IPS DF 6.9 (cell line): ENCODE results near the gene RABGGTA.

Source experiments
- DNase-seq: peaks from one replicate; pipeline ENCODE4 v3.0.0-alpha.2; 2013; ENCODE audit warnings: low read depth, low spot score
- H3K27ac ChIP-seq: one replicate; pipeline ENCODE4 v1.5.1; 2013; ENCODE audit warnings: low read length, control low read depth
- H3K27me3 ChIP-seq: 2 replicates; pipeline ENCODE4 v1.6.1; 2013; ENCODE audit warnings: mild to moderate bottlenecking, low read length; ENCODE audit not compliant: control insufficient read depth, insufficient read depth
- H3K36me3 ChIP-seq: 2 replicates; pipeline ENCODE4 v1.6.1; 2013; ENCODE audit warnings: low read length; ENCODE audit not compliant: control insufficient read depth, insufficient read depth
- H3K4me1 ChIP-seq: 2 replicates; pipeline ENCODE4 v1.6.1; 2013; ENCODE audit warnings: low read length; ENCODE audit not compliant: control insufficient read depth, insufficient read depth
- H3K4me3 ChIP-seq: 2 replicates; pipeline ENCODE4 v1.5.1; 2013; ENCODE audit warnings: mild to moderate bottlenecking, low read length
- H3K9me3 ChIP-seq: 2 replicates; pipeline ENCODE4 v1.6.1; 2013; ENCODE audit warnings: low read length, inconsistent platforms; ENCODE audit not compliant: control insufficient read depth, insufficient read depth
- WGBS: extraction: QIAGEN DNeasy Blood & Tissue Kit; methylation state at CpG from one replicate; pipeline ENCODE4 v1.1.7; 2013; ENCODE audit warnings: mixed read lengths, missing lambda C conversion rate; ENCODE audit not compliant: insufficient read length, insufficient coverage; 5-methylcytosine and 5-hydroxymethylcytosine counted together

RABGGTA gene

GRCh38 chr14:24259282-24260025 lies 11.9 kb downstream of the RABGGTA start:
- H3K4me1 ChIP-seq, result no peaks in the 10 kb centered on the region
- no peaks in the 10 kb centered on the region for H3K9me3 ChIP-seq
- no peak overlapping the region for H3K4me3 ChIP-seq
- no peak overlapping the region for H3K27ac ChIP-seq
- H3K27me3 ChIP-seq, result no peaks in the 10 kb centered on the region
- no CpG with 5 or more reads among the region's 16 CpGs for WGBS
- no peaks in the 10 kb centered on the region for H3K36me3 ChIP-seq
- DNase-seq, result no peak

DNA sequence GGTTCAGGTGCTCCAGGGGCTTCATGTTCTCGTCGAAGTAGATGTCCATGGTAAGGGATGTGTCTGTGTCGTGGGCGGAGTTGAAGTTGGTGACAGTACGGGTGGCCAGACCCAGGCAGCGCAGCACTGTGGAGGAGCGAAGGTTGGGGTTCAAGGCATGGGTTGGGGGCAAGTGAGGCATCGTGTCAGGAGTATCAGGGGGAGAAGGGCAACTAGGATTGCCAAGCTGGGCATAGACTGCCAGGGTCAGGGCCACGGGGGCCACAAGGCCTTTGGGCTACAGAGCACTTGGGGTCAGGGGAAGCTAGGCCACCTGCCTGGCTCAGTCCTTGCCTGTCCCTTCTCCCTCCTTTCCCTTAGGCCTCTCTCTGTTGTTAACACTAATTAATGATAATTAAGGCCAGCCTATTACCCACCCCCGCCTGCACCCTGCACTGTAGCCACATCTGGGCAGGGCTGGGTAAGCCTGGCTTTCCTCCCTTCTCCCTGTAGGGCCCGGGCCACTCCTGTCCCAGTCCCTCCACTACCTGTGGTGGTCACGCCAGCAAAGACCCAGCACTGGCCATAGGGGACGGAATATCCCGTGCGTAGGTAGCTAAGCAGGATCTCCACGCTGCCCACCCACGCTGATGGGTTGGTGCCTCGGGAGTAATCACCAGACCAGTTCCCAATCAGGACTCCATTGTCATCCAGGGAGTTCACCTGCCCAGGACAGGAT lies 12.7 kb downstream of the RABGGTA start:
- Histone ChIP-seq H3K27ac (no peak overlapping the region), H3K27me3 (no peaks in the 10 kb centered on the region), H3K4me3 (no peak overlapping the region), H3K4me1 (no peaks in the 10 kb centered on the region), H3K9me3 (no peaks in the 10 kb centered on the region), H3K36me3 (no peaks in the 10 kb centered on the region)
- no CpG with 5 or more reads among the region's 18 CpGs for WGBS
- DNase-seq, result no peak

DNA sequence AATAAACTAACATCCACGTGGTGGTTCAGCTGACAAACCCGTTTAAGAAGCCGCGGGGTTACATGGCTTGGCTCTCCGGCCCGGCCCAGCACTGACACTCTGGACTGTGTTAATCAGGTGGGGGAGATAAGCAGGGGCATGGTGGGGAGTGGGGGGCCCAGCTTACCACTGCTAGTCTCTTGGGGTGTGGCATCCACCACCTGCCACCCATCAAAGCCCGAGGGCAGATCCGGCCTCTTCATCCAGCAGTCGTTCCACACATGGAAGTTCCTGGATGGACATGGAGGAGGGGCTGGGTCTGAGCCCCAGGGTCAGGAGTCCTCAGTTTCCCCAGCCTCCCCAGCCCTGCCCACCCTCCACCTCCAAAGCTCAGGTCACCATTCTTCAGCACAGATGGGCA lies 13.3 kb downstream of the RABGGTA start:
- DNase-seq, result no peak
- Histone ChIP-seq H3K4me1 (no peaks in the 10 kb centered on the region), H3K9me3 (no peaks in the 10 kb centered on the region), H3K27ac (no peak overlapping the region), H3K36me3 (no peaks in the 10 kb centered on the region), H3K4me3 (no peak overlapping the region), H3K27me3 (no peaks in the 10 kb centered on the region)
- no CpG with 5 or more reads among the region's 9 CpGs for WGBS

DNA sequence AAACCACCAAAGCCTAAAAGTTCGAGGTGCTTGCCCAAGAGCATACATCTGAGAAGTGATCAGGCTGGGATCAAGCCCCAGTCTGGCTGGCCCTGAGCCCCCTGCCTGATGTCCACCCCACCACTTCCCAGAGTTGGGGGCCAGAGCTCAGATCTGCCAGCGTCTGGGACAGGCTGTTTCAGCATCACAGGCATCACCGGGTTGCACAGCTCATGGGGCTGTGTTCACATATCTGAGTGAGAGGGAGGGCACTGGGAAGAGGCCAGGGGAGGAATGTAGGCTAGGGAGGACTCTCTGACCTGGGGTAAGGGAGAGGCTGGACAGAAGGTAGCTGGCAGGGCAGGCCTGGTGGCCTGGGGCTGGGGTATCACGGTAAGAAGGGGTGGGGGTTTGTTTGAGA lies 14.4 kb downstream of the RABGGTA start:
- no peaks in the 10 kb centered on the region for H3K36me3 ChIP-seq
- DNase-seq, result no peak
- no peak overlapping the region for H3K4me3 ChIP-seq
- no peaks in the 10 kb centered on the region for H3K4me1 ChIP-seq
- H3K27me3 ChIP-seq, result no peaks in the 10 kb centered on the region
- H3K9me3 ChIP-seq, result no peaks in the 10 kb centered on the region
- no CpG with 5 or more reads among the region's 4 CpGs for WGBS
- no peak overlapping the region for H3K27ac ChIP-seq

DNA sequence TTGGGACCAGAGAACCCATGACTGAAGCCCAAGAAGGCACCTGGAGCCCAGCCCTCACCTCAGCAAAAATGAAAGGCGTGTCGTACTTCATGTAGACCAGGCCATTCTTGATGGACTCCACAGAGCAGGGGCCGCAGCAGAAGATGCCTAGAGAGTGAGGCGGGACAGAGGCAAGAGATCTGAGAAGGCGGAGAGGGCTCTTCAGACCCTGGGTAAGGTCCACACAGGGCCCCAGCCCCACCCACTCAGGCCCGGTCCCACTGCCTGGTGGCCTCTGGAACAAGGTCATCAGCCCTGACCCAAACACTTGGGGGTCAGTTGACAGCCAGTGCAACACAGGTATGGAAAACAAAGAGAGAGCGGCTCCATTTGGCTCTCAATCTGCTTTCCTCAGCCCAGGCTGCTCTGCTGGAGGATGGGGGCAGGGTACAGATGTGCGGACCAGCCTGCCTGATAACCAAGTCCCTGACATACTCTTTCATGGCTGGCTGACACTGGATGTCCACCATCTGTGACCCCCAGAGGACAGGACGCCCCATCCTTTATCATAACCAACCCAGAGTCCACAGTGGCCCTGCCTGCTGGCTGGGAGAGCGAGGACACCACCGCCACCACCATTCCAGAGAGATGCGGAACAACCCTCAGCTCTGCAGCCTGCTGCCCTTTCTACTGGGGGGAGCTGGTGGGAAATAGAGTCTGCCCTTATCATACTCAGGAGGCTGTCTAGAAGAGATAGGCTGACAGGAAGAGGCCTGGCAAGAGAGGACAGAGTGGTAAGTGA lies 15.3 kb downstream of the RABGGTA start:
- H3K27ac ChIP-seq, result no peak overlapping the region
- H3K36me3 ChIP-seq, result no peaks in the 10 kb centered on the region
- H3K9me3 ChIP-seq, result no peaks in the 10 kb centered on the region
- H3K27me3 ChIP-seq, result no peaks in the 10 kb centered on the region
- no peak for DNase-seq
- no peak overlapping the region for H3K4me3 ChIP-seq
- no CpG with 5 or more reads among the region's 12 CpGs for WGBS
- no peaks in the 10 kb centered on the region for H3K4me1 ChIP-seq

DNA sequence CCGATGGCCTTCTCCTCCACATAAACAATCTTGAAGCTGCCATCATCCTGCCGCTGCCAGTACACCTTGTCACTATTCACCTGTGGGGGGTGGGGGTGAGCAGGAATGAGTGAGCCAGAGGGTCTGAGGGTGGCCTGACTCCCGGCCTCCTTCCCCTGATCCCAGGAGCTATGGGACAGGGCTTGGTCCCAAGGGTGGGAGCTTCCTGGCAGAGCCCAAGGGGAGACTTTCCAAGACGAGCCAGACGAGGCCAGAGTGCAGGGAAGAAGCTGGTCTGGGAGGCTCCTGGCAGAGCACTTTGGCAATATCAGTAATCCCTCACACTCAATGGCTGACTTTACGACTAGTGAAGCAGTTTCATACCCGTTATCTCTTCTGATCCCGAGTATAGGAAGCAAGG lies 16.0 kb downstream of the RABGGTA start:
- no CpG with 5 or more reads among the region's 8 CpGs for WGBS
- no peaks in the 10 kb centered on the region for H3K36me3 ChIP-seq
- no peaks in the 10 kb centered on the region for H3K9me3 ChIP-seq

GRCh38 chr14:24254630-24255392 lies 16.6 kb downstream of the RABGGTA start:
- no peak overlapping the region for H3K27ac ChIP-seq
- no CpG with 5 or more reads among the region's 19 CpGs for whole genome bisulfite sequencing
- H3K36me3 ChIP-seq, result no peaks in the 10 kb centered on the region
- no peak for DNase-seq
- no peaks in the 10 kb centered on the region for H3K27me3 ChIP-seq
- no peaks in the 10 kb centered on the region for H3K4me1 ChIP-seq
- H3K4me3 ChIP-seq, result no peak overlapping the region
- H3K9me3 ChIP-seq, result no peaks in the 10 kb centered on the region

More for the DNA sequence above, 16.0 kb downstream of the RABGGTA start:
- Histone ChIP-seq H3K4me1 (no peaks in the 10 kb centered on the region), H3K27me3 (no peaks in the 10 kb centered on the region), H3K27ac (no peak overlapping the region), H3K4me3 (no peak overlapping the region)
- DNase-seq, result no peak

DNA sequence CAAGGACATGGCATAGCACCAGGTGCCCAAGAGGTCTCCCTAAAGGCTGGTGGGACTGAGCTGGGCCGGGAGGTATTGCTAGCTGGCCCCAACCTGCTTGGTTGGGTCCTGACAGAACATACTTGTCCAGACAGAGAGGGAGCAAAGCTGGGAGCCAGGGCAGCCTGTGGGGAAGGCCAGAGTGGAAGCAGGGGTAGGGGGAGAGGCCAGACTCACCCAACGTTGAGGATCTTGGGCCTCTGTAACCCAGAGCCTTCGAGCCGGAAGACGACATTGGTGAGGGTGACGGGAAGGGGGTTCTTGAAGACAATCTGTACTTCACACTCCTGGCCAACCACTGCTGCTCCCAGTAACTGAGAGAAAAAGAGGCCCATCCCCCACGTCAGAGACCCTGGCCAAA lies 17.5 kb downstream of the RABGGTA start:
- no peaks in the 10 kb centered on the region for H3K4me1 ChIP-seq
- no peak for DNase-seq
- no peak overlapping the region for H3K4me3 ChIP-seq
- no peaks in the 10 kb centered on the region for H3K27me3 ChIP-seq
- H3K36me3 ChIP-seq, result no peaks in the 10 kb centered on the region
- H3K9me3 ChIP-seq, result no peaks in the 10 kb centered on the region
- no peak overlapping the region for H3K27ac ChIP-seq
- WGBS, result no CpG with 5 or more reads among the region's 7 CpGs

- no peak for DNase-seq
- Histone ChIP-seq H3K27ac (no peak overlapping the region), H3K9me3 (no peaks in the 10 kb centered on the region), H3K4me3 (no peak overlapping the region), H3K36me3 (no peaks in the 10 kb centered on the region), H3K4me1 (no peaks in the 10 kb centered on the region), H3K27me3 (no peaks in the 10 kb centered on the region)
- WGBS, result no CpG with 5 or more reads among the region's 11 CpGs
These were observed 18.9 kb downstream of the RABGGTA start for GRCh38 chr14:24252289-24253124.
